HG03520 (cell line): ENCODE data around the gene ROS1.
"Not testable (repeated sequence)": the region's sequence is repeated elsewhere in the genome, so short reads cannot be mapped to it uniquely, and the experiment has no call there.

ENCODE experiments used
- ATAC-seq: cut with Tn5 transposase; IDR thresholded peaks from one replicate; pipeline ENCODE4 v1.9.1; 2021; ENCODE audit warnings: mild to moderate bottlenecking, moderate library complexity; ENCODE audit not compliant: unreplicated experiment

ROS1 gene

DNA sequence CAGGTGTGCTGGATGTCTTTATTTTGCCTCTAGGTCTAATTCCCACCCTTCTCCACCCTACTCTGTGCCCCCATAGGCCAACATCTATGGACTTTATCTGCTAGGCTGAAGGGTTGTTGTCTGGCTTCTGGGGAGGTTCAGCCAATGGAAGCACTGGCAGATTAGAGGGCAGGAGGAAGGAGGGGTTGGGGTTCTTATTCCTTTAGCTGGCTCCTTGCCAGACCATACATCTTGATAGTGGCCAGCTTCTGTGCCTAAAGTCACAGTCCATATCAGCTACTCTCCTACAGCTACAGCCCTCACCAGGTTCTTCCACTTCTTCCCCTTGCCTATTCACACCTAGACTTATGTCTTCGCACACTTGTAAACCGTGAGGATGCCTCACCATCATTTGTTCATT, 41.1 kb downstream of the ROS1 start:
- ATAC-seq = no peak

DNA sequence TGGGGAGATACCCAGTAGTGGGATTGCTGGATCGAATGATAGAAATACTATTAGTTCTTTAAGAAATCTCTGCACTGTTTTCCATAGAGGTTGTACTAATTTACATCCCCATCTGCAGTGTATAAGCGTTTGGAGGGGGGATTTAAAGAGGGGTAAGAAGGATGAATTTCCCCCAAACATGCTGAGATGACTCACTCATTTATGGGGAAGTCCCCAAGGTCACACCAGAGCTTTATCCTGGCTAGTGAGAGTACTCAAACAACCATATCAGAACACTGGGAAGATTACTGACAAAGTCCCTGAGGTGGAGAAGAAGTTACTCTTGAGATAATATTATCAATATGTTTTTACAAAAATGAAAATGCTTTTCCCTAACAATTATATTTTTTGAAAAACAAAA, 44.0 kb downstream of the ROS1 start:
- ATAC-seq = no peak

DNA sequence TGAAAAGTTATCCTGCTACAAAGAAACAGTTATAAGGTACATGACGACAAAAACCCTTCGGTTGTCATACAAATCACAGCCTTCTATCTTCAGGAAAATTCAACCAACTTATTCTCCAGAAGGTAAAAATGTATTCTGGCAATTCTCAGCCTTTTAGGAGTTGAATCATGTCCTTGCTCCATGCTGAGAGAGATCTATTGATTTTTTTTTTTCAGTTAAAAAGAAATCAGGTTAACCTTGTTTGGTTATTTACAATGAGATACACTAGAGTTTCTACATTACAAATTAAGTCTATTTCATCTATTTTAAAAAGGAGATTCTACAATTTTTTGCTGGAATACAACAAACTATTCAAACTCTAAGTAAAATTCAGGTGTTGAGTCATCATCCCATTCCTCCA, 45.4 kb downstream of the ROS1 start:
- ATAC-seq = no peak

DNA sequence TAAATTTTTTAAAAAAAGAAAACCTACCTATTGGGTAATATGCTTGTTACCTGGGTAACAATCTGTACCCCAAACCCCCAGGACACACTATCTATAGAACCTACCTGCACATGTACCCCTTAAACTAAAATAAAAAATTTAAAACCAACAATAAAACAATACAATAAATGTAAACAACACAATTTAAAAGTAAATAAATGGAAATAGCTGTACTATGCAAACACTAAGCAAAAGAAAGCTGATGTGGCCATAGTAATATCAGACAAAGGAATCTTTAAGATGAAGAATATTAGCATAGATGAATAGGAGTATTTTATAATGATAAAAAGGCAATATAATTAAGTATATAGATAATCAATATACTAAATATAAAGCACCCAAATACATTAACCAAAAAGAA, 50.3 kb downstream of the ROS1 start:
- ATAC-seq = no peak

DNA sequence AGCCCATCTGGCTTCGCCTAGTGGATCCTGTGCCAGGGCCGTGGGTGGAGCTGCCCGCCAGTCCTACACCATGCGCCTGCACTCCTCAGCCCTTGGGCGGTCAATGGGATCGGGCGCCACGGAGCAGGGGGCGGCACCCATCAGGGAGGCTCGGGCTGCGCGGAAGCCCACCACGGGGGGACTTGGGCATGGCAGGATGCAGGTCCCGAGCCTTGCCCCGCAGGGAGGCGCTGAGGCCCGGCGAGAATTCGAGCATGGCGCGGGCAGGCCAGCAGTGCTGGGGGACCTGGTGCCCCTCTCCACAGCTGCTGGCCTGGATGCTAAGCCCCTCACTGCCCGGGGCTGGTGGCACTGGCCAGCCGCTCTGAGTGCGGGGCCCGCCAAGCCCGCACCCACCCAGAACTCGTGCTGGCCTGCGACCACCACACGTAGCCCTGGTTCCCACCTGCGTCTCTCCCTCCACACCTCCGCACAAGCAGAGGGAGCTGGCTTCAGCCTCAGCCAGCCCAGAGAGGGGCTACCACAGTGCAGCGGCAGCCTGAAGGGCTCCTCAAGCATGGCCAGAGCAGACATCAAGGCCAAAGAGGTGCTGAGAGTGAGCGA, 52.4 kb downstream of the ROS1 start:
- no peak for ATAC-seq

DNA sequence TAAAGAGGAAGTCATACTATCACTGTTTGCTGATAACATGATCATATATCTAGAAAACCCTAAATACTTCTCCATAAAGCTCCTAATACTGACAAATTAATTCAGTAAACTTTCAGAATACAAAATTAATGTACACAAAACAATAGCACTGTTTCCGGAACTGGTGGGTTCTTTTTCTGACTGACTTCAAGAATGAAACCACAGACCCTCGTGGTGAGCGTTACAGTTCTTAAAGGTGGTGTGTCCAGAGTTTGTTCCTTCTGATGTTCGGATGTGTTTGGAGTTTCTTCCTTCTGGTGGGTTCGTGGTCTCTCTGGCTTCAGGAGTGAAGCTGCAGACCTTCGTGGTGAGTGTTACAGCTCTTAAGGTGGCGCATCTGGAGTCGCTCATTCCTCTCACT, 53.5 kb downstream of the ROS1 start:
- not testable (repeated sequence) for ATAC-seq

DNA sequence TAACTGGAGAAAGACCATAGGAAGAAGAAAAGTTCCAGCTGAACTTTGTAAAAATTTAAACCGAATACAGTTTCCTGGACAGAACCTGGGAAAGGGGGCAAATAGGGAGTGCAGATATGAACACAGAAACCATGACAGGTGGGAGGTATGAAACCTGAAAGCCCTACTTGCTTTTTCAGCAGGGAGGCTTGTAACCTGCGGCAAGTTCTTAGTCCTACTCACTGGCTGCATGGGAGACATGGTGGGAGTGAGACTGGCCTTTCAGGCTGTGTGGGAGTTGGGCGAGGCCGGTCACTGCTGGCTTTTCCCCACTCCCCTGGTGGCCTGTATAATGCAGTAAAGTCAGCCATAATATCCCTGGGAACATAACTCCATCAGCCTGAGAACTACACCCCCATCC, 54.2 kb downstream of the ROS1 start:
- ATAC-seq = no peak

DNA sequence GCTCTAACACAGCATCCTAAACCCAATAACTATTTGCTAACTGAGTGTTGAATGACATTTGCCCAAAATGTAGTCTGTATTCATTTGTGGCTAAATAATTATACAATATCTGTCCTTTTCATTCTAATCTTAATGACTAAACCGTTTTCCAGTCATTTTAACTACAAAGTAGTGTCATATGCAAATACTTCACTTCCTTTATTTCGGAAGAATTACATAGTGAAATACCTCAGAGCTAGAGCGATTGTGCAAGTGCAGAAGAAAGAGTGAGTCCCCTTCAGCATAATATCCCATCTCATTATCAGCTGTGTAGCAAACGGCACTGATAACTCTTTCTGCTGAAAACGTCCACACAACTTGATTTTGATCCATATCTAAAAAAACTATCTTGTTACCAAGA, 66.2 kb downstream of the ROS1 start:
- ATAC-seq = no peak

DNA sequence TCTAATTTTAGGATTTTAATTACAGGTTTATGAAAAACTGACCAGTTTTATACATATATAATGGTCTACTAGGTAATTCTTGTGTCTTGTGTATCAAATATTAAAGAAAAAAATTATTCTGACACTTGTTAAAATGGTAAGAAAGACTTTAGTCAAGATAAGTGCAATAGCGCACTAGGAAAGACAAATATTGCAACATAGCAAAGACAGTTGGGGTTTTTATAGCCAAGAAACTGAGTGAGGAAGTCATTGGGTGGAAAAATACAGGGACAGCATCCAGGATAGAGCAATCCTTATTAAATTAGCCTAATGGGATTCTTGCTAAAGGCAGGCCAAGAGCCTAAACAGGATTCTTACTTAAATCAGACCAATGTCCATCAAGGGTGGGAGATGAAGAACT, 71.1 kb downstream of the ROS1 start:
- ATAC-seq = no peak

DNA sequence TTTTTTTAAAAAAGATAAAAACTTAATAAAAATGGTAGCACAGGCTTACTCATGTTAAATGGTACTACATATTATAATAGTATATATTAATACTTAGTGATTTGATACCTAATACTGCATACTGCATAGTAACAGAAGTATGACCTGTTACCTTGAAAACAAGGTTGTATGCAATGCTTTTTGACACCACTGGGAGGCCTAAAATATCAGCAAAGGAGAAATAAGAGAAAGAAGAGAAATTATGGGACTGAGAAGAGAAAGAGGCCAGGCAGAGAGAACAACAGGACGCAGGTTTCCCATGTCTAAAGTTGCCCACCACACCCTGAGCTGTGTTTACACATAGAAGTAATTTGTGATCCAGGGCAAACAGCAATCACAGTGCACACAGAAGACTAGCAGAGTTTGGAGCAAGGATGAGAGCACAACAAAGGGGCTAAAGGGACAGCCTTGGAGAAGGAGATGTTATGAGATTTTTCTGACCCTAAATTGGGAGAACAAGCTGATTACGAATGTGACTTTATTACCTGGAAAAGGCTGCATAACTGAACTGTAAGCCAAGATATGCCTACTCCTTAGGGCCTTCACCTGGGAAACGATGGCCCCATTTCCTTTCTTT, 73.2 kb downstream of the ROS1 start:
- peak; percentile 87 for ATAC-seq

DNA sequence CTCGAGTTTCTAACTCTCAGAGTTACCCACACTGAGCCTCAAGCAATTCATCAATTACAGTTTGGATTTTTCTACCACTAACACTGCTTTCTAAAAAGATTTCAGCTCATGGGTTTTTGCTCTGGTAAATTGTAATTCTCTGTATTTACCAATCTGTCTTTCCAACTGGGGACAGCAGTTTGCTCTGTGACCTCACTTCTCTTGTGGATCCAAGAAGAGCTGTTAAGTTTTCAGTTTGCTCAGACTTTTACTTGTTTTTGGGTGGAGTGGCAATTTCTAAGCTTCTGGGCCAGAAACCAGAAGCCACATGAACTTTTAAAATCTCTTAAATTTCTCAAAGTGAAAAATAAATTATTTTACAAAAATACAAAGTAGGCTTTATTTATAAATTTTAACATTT, 74.2 kb downstream of the ROS1 start:
- no peak for ATAC-seq

DNA sequence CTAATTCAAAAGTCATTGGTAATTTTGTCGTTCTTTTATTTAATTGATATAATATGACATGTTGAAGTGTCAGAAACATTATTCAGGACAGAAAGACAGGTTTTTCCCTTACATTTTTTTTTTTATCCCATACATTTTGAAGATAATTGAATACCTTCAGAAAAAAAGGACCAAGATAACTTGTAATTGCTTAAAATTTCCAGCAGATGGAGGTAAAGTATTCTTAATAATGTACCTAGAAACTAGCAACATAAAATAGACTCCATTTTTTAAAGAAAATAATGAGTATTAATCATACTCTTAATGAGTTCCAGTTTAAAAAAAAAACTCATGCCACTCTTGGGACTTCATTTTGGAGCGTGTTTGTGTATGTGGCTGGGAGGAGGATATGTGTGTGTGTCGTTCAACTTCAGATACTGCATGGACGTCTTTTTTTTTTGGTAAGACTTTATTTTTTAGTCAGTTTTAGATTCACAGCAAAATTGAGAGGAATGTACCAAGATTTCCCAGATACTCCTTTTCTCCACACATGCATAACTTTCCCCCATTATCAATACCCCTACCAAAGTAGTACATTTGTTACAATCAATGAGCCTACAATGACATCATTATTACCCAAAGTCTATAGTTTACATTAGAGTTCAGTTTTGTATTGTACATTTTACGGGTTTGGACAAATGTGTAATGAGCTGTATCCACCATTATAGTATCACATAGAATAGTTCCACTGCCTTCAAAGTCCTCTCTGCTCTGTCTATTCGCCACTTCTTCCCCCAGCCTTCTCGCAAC, 79.4 kb downstream of the ROS1 start:
- ATAC-seq = no peak

DNA sequence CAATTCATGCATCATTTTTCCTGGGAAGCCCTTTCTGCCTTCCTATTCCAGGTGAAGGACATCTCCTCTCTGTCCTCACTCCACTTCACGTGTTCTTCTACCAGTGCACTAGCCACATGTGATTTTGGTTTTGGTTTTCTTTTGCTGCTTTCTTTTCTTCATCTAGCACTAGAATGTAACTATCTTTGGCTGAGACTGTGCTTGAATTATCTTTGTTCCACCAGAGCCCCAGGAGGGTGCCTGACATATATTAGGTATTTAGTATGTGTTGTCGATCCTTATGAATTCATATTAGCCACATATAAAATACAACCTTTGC, 80.5 kb downstream of the ROS1 start:
- no peak for ATAC-seq

DNA sequence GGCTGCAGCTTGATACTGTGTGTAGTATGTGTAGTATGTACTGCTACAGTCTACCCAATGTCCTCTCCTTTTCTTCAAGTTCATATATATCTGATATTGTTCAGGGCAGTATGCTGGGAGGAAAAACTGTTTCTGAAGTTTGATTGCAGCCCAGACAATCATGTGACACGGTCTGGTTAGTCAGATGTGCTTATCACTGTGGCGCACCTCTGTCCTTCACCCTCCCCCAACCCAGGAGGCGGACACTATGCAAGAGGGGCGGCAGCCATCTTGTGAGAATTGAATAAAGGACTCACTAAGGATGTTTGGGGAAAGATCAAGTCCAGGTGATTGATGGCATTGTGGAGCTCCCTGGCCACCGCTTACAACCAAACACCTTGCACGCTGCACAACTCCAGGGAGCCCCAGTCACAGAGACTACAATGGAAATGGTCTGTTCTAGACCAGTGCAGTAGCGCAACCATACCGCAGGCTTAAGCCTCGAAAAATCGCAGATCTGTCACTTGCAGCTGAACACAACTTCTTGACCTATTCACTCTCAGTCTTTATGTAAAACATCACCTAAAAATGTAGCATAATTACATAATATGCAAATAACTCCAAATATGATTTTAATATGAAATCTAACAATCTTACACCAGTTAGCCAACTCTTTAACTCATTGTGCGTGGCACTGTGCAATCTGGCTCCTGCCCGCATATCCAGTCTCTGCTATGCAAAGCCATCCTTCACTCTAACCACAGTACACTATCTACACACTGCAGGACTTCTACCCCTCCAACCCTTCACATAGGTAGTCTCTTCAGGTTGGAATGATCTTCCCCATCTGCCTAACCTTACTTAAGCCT, 81.1 kb downstream of the ROS1 start:
- no peak for ATAC-seq

DNA sequence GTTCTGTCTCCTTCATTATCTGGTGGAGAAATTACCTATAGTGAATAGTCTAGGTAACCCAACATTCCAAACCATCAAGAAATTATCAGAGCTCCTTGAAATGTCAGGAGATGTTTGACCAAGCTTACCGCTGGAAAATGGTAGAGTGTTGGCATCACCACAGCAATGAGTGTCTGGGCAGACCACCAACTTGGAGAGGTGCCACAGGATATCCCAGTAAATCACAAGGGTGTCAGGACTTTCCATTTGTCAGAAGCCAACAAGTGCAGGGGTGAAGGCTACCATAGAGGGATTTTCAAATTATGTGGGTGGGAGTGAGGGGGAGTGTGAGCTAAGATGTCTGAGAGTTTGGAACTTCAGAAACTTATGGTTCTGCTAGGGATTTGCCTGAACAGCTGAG, 87.2 kb downstream of the ROS1 start:
- no peak for ATAC-seq

DNA sequence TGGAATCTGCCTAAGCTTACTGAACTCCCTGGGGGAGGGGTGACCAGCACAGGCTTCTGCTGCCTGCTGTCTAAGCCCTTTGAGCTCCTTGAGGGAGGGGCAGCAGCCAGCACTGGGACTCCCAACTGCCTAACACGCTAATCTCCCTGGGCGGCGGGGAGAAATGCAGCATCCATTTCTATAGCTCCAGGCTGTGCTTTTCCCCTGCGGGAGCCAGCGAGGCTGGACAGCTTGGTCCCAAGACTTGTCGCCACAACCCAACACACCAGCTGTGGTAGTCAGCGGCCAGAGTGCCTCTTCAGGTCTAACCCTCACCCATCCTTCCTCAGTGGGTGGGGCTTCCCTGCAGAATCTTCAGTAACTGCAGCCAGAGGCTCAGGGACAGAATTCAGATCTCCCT, 95.8 kb downstream of the ROS1 start:
- no peak for ATAC-seq

DNA sequence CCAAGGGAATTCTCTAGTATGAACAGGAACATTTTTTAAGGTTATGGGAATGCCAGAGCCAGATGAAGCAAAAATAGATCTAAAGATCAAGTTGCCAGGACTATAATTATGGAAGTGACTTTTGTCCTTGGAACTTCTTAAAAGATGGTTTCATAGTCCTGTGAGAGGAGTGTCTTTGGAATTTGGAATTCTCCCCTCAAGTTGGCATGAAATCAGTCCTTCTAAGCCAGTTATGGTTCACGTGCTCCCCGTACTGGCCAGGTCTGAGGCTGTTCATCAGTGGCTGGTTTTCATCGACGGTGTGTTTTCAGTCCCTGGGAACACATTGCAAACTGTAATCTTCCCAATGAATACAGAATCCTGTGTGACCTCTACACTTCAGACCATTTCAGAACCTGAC, 97.2 kb downstream of the ROS1 start:
- ATAC-seq = no peak

DNA sequence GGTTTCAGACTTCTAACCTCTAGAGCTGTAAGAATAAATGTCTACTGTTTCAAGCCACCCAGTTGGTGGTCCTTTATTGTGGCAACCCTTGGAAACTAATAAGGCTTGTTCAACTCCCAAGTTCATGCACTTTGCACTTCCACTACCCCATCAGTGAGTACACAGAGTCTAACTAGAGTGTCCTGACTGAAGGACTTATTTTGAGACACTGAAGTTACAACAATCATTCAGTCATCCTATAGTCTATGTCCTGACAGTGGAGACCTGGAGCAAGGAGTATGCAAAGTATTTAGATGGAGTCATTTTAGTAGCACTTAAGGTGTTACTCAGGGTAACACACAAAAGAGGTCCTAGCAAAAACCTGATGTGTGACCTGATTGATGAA, 97.7 kb downstream of the ROS1 start:
- ATAC-seq = no peak

DNA sequence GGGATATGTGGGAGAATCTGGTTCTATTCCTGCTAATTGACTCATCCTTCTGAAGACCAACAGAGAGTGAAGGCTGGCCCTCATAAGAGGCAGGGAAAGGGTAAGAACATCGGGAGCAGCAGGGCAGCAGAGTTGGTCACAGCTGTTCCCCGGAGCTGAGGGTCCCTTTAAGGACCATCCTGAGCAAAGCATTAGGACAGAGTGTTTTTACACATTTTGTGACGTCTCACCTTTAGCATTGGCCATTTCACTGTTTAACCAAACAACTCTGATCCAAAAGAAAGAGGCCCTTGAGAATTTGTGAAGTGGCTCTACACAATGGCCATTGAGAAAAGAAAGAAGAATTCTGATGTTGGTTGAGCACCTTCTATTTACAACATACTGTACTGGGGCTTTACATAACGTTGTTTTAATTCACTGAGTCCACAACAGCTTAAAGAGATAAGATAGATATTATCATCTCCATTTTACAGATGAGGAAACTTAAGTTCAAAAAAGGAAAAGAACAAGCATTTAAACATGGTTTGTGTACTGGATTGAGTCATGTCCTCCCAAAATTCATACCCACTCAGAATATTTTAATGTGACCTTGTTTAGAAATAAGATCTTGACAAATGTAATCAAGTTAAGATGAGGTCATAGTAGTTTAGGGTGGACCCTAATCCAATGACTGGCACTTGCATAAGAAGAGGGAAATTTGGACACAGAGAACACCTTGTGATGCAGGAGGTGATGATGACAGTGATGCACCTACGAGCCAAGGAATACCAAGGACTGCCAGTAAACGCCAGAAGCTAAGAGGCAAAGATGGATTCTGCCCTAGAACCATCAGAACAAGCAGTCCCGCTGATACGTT, 98.4 kb downstream of the ROS1 start:
- no peak for ATAC-seq

DNA sequence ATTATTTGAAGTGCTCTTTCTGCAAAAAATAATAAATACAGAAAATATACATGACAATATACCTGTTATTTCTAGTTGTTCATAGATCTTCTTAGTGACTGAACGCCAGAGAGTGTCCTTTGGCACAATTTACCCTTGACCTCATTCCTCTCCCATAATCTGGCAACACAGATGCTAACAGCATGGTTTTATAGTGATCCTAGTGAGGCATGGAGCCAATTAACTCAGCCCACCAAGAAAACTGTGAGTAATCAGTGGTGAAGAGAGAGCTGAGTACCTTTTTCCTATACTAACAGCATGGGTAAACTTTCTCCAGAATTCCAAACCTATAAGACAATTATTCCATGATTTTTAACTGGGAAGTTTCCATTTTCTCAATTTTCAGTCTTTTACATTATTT, 99.3 kb downstream of the ROS1 start:
- no peak for ATAC-seq

DNA sequence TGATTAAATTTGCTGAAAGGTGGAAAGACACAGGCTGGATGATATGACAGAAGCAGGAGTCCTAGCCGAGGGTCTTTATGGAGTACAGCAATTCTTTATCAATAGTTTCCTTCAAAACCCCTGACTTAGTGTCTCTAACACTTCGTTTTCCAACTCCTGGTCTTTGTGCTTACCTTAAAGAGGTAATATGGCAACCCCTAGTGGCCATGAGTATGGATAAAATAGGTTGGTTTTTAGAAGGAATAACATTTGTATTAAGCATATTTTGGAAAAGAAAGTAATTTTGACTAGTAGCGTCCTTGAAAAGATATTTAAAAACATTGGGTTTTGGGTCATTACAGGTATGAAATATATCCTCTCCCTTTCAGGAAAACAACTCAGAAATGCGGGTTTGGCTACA, 108.5 kb downstream of the ROS1 start:
- ATAC-seq = peak; percentile 59
